HG02840 (cell line): ENCODE data around the gene SRPRB.

ENCODE experiments used
- ATAC-seq: cut with Tn5 transposase; IDR thresholded peaks from one replicate; pipeline ENCODE4 v1.9.1; 2021; ENCODE audit warnings: mild to moderate bottlenecking, moderate library complexity, moderate number of reproducible peaks; ENCODE audit not compliant: unreplicated experiment, low FRiP score

SRPRB gene

GRCh38 chr3:133863911-133864310, 58.3 kb downstream of the SRPRB start:
- ATAC-seq: no peak

- ATAC-seq: no peak
Measured at GRCh38 chr3:133864616-133865015, 59.0 kb downstream of the SRPRB start.

DNA sequence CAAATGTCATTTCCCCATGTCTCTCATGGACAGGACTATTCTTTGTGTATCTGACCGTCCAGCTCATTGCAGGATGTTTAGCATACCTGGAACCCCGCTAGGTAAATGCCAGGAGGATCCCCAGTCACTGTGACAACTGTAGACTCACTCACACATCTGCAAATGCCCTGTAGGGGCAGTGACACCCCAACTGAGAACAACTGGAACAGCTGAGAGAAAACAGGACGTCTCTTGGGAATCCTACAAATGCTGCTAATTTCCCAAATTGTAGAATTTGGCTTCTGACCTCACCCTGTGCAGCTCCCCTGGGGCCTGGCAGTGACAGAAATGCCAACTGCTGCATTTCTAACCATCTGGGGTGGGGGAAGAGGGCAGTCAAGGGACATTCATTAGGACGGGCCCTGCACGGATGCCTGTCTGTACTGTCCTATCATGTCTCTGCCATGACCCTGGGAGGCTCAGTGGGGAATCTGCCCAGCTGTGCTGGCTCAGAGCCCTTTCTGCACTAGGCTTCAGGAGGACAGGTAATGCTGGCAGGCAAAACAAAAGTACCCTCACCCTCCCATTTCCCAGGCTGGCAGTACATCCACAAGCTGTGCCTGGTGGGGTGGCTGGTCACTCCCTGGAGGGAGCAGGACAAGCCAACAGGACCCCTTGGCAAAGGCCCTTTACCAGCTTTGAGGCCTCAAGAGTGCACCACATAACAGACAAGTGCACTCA, 59.7 kb downstream of the SRPRB start:
- ATAC-seq: no peak

GRCh38 chr3:133866141-133866540, 60.5 kb downstream of the SRPRB start:
- ATAC-seq: no peak

- ATAC-seq: no peak
Measured at GRCh38 chr3:133868186-133868585, 62.6 kb downstream of the SRPRB start.

GRCh38 chr3:133868758-133869475, 63.3 kb downstream of the SRPRB start:
- ATAC-seq: no peak

DNA sequence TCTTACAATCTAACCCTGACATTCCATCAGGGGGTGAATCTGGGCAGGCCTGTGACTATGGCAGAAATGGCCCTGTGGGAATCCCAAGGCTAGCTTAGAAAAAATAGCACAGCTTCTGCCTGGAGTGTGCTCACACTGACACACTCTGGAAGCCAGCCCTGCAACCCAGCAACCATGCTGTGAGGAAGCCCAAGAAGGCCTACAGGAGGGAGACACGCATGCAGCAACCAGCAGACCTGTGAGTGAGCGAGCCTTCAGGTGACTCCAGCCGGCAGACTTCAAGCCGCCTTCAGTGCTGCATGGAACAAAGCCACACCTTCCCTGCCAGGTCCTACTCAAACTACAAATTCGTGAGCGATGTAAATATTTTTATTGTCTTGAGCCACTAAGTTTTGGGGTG, 64.0 kb downstream of the SRPRB start:
- no peak for ATAC-seq

GRCh38 chr3:133870822-133871221, 65.2 kb downstream of the SRPRB start:
- no peak for ATAC-seq
